Myocyte (in vitro differentiated cells): ENCODE data around the gene BIRC2. TPM values are rescaled to one million over a fixed set of nuclear protein-coding genes. Genes with fewer than 3 reads are reported as not detected.
"Not testable (repeated sequence)": the region's sequence is repeated elsewhere in the genome, so short reads cannot be mapped to it uniquely, and the experiment has no call there.

Source experiments
- DNase-seq: peaks from one replicate; pipeline ENCODE4 v3.0.0-alpha.2; 2012; ENCODE audit warnings: low read depth
- polyA plus RNA-seq: library from polyadenylated mRNA; unstranded; fragments of >200 nt; gene quantifications from one replicate; pipeline ENCODE4 v1.2.1, GENCODE V29; 2012; ENCODE audit warnings: missing spikeins
- total RNA-seq: library from RNA; depleted of rRNA; stranded (reverse); fragments of >200 nt; gene quantifications from 2 replicates; pipeline ENCODE4 v1.2.3, GENCODE V29; 2014

The BIRC2 gene
- 55.2 and 57.2 TPM in 2 replicates for total RNA-seq
- 25.9 TPM for polyA plus RNA-seq

GRCh38 chr11:102346748-102347461 is at the start of gene BIRC2:
Gene BIRC2 (plus strand): TSS chr11:102347214. CDS start chr11:102349855, 2,641 bp downstream.
- DNase-seq, result peak; percentile 95

GRCh38 chr11:102300837-102301236 is 46.2 kb upstream of the BIRC2 start:
- DNase-seq, result not testable (repeated sequence)

GRCh38 chr11:102302241-102302640 is 44.8 kb upstream of the BIRC2 start:
- peak; percentile 84 for DNase-seq

GRCh38 chr11:102304686-102305085 is 42.3 kb upstream of the BIRC2 start:
- DNase-seq, result no peak

- no peak for DNase-seq
Observed at GRCh38 chr11:102305352-102306047, 41.5 kb upstream of the BIRC2 start.

- DNase-seq, result no peak
Observed at GRCh38 chr11:102306048-102306597, 40.9 kb upstream of the BIRC2 start.

GRCh38 chr11:102306817-102307726 is 39.9 kb upstream of the BIRC2 start:
- no peak for DNase-seq

- no peak for DNase-seq
Observed at GRCh38 chr11:102307727-102308038, 39.3 kb upstream of the BIRC2 start.

GRCh38 chr11:102309621-102310541 is 37.1 kb upstream of the BIRC2 start:
- no peak for DNase-seq

- DNase-seq, result no peak
Observed at GRCh38 chr11:102312667-102313066, 34.3 kb upstream of the BIRC2 start.

- DNase-seq, result peak; percentile 19
Observed at GRCh38 chr11:102313238-102313940, 33.6 kb upstream of the BIRC2 start.

GRCh38 chr11:102314784-102315183 is 32.2 kb upstream of the BIRC2 start:
- no peak for DNase-seq

GRCh38 chr11:102316346-102316904 is 30.6 kb upstream of the BIRC2 start:
- no peak for DNase-seq

- DNase-seq, result peak; percentile 98
Observed at GRCh38 chr11:102317099-102317767, 29.8 kb upstream of the BIRC2 start, which contains the start of gene BIRC3. Gene BIRC3 (plus strand): TSS chr11:102317484. CDS start chr11:102324510, 7,026 bp downstream.

GRCh38 chr11:102317768-102318103 is 29.3 kb upstream of the BIRC2 start:
- DNase-seq, result no peak

GRCh38 chr11:102318469-102318868 is 28.5 kb upstream of the BIRC2 start:
- DNase-seq, result no peak

- DNase-seq, result no peak
Observed at GRCh38 chr11:102319544-102319943, 27.5 kb upstream of the BIRC2 start.

- DNase-seq, result no peak
Observed at GRCh38 chr11:102320188-102320587, 26.8 kb upstream of the BIRC2 start.

- DNase-seq, result peak; percentile 25
Observed at GRCh38 chr11:102320679-102321078, 26.3 kb upstream of the BIRC2 start.
